Measurements from ENCODE around the gene CYP8B1. TPM values are rescaled to one million over a fixed set of nuclear protein-coding genes. Genes with fewer than 3 reads are reported as not detected.

The CYP8B1 gene
- polyA plus RNA-seq, 2 donors = not detected

- Histone ChIP-seq H3K9me3 (ENCODE audit: control insufficient read depth in 2 of 2, insufficient read depth in 1 of 2, low read depth in 1 of 2, low read length in 1 of 2) (no peaks in the 10 kb centered on the region), H3K27me3 (ENCODE audit: control insufficient read depth in 1 of 2, insufficient read depth in 2 of 2, low read length in 2 of 2) (no peaks in the 10 kb centered on the region), H3K4me3 (ENCODE audit: low read depth in 1 of 2, low read length in 2 of 2) (no peak overlapping the region), H3K4me1 (ENCODE audit: control insufficient read depth in 2 of 2, insufficient read depth in 2 of 2, low read length in 1 of 2) (no peaks in the 10 kb centered on the region), H3K36me3 (ENCODE audit: control insufficient read depth in 2 of 2, insufficient read depth in 2 of 2, low read length in 1 of 2) (no peaks in the 10 kb centered on the region), H3K27ac (ENCODE audit: low read depth in 2 of 2, low read length in 1 of 2) (no peak overlapping the region)
- 20 to 26% methylated on average over 3 of the region's 3 CpGs for WGBS, 2 donors
These were observed 44.4 kb downstream of the CYP8B1 start for GRCh38 chr3:42831321-42831713.

GRCh38 chr3:42830437-42831320 lies 45.0 kb downstream of the CYP8B1 start:
- 50 to 52% methylated on average over 7 of the region's 7 CpGs for WGBS, 2 donors
- no peaks in the 10 kb centered on the region for H3K9me3 ChIP-seq (ENCODE audit: control insufficient read depth in 2 of 2, insufficient read depth in 1 of 2, low read depth in 1 of 2, low read length in 1 of 2)

GRCh38 chr3:42829628-42830436 lies 45.8 kb downstream of the CYP8B1 start:
- no peaks in the 10 kb centered on the region for H3K4me1 ChIP-seq (ENCODE audit: control insufficient read depth in 2 of 2, insufficient read depth in 2 of 2, low read length in 1 of 2)
- no peak overlapping the region for H3K4me3 ChIP-seq (ENCODE audit: low read depth in 1 of 2, low read length in 2 of 2)
- H3K9me3 ChIP-seq (ENCODE audit: control insufficient read depth in 2 of 2, insufficient read depth in 1 of 2, low read depth in 1 of 2, low read length in 1 of 2) = no peaks in the 10 kb centered on the region
- no peaks in the 10 kb centered on the region for H3K36me3 ChIP-seq (ENCODE audit: control insufficient read depth in 2 of 2, insufficient read depth in 2 of 2, low read length in 1 of 2)
- H3K27me3 ChIP-seq (ENCODE audit: control insufficient read depth in 1 of 2, insufficient read depth in 2 of 2, low read length in 2 of 2) = no peaks in the 10 kb centered on the region
- no peak overlapping the region for H3K27ac ChIP-seq (ENCODE audit: low read depth in 2 of 2, low read length in 1 of 2)
- WGBS, 2 donors = 84 to 85% methylated on average over 5 of the region's 5 CpGs

More at GRCh38 chr3:42830437-42831320, 45.0 kb downstream of the CYP8B1 start:
- no peak overlapping the region for H3K4me3 ChIP-seq (ENCODE audit: low read depth in 1 of 2, low read length in 2 of 2)
- H3K27me3 ChIP-seq (ENCODE audit: control insufficient read depth in 1 of 2, insufficient read depth in 2 of 2, low read length in 2 of 2) = no peaks in the 10 kb centered on the region
- H3K36me3 ChIP-seq (ENCODE audit: control insufficient read depth in 2 of 2, insufficient read depth in 2 of 2, low read length in 1 of 2) = no peaks in the 10 kb centered on the region
- no peaks in the 10 kb centered on the region for H3K4me1 ChIP-seq (ENCODE audit: control insufficient read depth in 2 of 2, insufficient read depth in 2 of 2, low read length in 1 of 2)
- H3K27ac ChIP-seq (ENCODE audit: low read depth in 2 of 2, low read length in 1 of 2) = no peak overlapping the region

- Histone ChIP-seq H3K4me1 (ENCODE audit: control insufficient read depth in 2 of 2, insufficient read depth in 2 of 2, low read length in 1 of 2) (no peaks in the 10 kb centered on the region), H3K27me3 (ENCODE audit: control insufficient read depth in 1 of 2, insufficient read depth in 2 of 2, low read length in 2 of 2) (no peaks in the 10 kb centered on the region), H3K9me3 (ENCODE audit: control insufficient read depth in 2 of 2, insufficient read depth in 1 of 2, low read depth in 1 of 2, low read length in 1 of 2) (no peaks in the 10 kb centered on the region), H3K4me3 (ENCODE audit: low read depth in 1 of 2, low read length in 2 of 2) (no peak overlapping the region), H3K36me3 (ENCODE audit: control insufficient read depth in 2 of 2, insufficient read depth in 2 of 2, low read length in 1 of 2) (no peaks in the 10 kb centered on the region), H3K27ac (ENCODE audit: low read depth in 2 of 2, low read length in 1 of 2) (no peak overlapping the region)
- WGBS, 2 donors = 81 to 84% methylated on average over 5 of the region's 5 CpGs
These were observed 46.5 kb downstream of the CYP8B1 start for GRCh38 chr3:42829083-42829627.

GRCh38 chr3:42827654-42828053 lies 48.0 kb downstream of the CYP8B1 start:
- WGBS, 2 donors = 51 to 65% methylated on average over 4 of the region's 4 CpGs
- Histone ChIP-seq H3K4me1 (ENCODE audit: control insufficient read depth in 2 of 2, insufficient read depth in 2 of 2, low read length in 1 of 2) (no peaks in the 10 kb centered on the region), H3K27ac (ENCODE audit: low read depth in 2 of 2, low read length in 1 of 2) (no peak overlapping the region), H3K4me3 (ENCODE audit: low read depth in 1 of 2, low read length in 2 of 2) (no peak overlapping the region), H3K9me3 (ENCODE audit: control insufficient read depth in 2 of 2, insufficient read depth in 1 of 2, low read depth in 1 of 2, low read length in 1 of 2) (no peaks in the 10 kb centered on the region), H3K27me3 (ENCODE audit: control insufficient read depth in 1 of 2, insufficient read depth in 2 of 2, low read length in 2 of 2) (no peaks in the 10 kb centered on the region), H3K36me3 (ENCODE audit: control insufficient read depth in 2 of 2, insufficient read depth in 2 of 2, low read length in 1 of 2) (no peaks in the 10 kb centered on the region)

GRCh38 chr3:42827023-42827422 lies 48.7 kb downstream of the CYP8B1 start:
- Histone ChIP-seq H3K9me3 (ENCODE audit: control insufficient read depth in 2 of 2, insufficient read depth in 1 of 2, low read depth in 1 of 2, low read length in 1 of 2) (no peaks in the 10 kb centered on the region), H3K27me3 (ENCODE audit: control insufficient read depth in 1 of 2, insufficient read depth in 2 of 2, low read length in 2 of 2) (no peaks in the 10 kb centered on the region), H3K27ac (ENCODE audit: low read depth in 2 of 2, low read length in 1 of 2) (no peak overlapping the region), H3K4me3 (ENCODE audit: low read depth in 1 of 2, low read length in 2 of 2) (no peak overlapping the region), H3K4me1 (ENCODE audit: control insufficient read depth in 2 of 2, insufficient read depth in 2 of 2, low read length in 1 of 2) (no peaks in the 10 kb centered on the region), H3K36me3 (ENCODE audit: control insufficient read depth in 2 of 2, insufficient read depth in 2 of 2, low read length in 1 of 2) (no peaks in the 10 kb centered on the region)

- no peaks in the 10 kb centered on the region for H3K36me3 ChIP-seq (ENCODE audit: control insufficient read depth in 2 of 2, insufficient read depth in 2 of 2, low read length in 1 of 2)
- no peaks in the 10 kb centered on the region for H3K9me3 ChIP-seq (ENCODE audit: control insufficient read depth in 2 of 2, insufficient read depth in 1 of 2, low read depth in 1 of 2, low read length in 1 of 2)
- no peaks in the 10 kb centered on the region for H3K4me1 ChIP-seq (ENCODE audit: control insufficient read depth in 2 of 2, insufficient read depth in 2 of 2, low read length in 1 of 2)
- H3K27me3 ChIP-seq (ENCODE audit: control insufficient read depth in 1 of 2, insufficient read depth in 2 of 2, low read length in 2 of 2) = no peaks in the 10 kb centered on the region
- H3K4me3 ChIP-seq (ENCODE audit: low read depth in 1 of 2, low read length in 2 of 2) = no peak overlapping the region
- no peak overlapping the region for H3K27ac ChIP-seq (ENCODE audit: low read depth in 2 of 2, low read length in 1 of 2)
These were observed 49.5 kb downstream of the CYP8B1 start for GRCh38 chr3:42826141-42826540.

- Histone ChIP-seq H3K4me3 (ENCODE audit: low read depth in 1 of 2, low read length in 2 of 2) (no peak overlapping the region), H3K9me3 (ENCODE audit: control insufficient read depth in 2 of 2, insufficient read depth in 1 of 2, low read depth in 1 of 2, low read length in 1 of 2) (no peaks in the 10 kb centered on the region), H3K27ac (ENCODE audit: low read depth in 2 of 2, low read length in 1 of 2) (peak overlapping the region; percentile 33 to 73), H3K36me3 (ENCODE audit: control insufficient read depth in 2 of 2, insufficient read depth in 2 of 2, low read length in 1 of 2) (no peaks in the 10 kb centered on the region), H3K27me3 (ENCODE audit: control insufficient read depth in 1 of 2, insufficient read depth in 2 of 2, low read length in 2 of 2) (no peaks in the 10 kb centered on the region), H3K4me1 (ENCODE audit: control insufficient read depth in 2 of 2, insufficient read depth in 2 of 2, low read length in 1 of 2) (peaks cover 0 to 2% of the 10 kb centered on the region in 2 donors)
- 41 to 59% methylated on average over 2 of the region's 2 CpGs for WGBS, 2 donors
These were observed 52.3 kb downstream of the CYP8B1 start for GRCh38 chr3:42823351-42823750.

DNA sequence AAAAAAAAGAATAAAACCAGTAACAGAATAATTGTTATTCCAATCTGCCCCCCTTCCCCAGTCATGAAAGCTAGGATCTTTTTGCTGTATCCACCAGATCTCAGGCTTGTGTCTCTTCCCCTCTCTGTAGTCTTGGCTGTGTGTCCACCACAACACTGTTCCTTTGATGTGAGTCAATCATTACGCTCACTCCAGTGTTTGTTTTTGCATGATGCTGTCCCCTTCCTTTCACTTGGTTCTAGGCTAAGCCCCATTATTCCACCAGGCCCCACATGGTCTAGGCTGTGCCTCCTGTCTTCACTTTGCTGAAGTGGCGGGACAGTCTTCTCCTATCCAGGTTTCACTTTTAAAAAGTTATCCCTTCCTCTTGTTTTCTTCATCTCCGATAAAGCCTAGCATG lies 52.9 kb downstream of the CYP8B1 start:
- peak overlapping the region; percentile 1 to 73 for H3K27ac ChIP-seq (ENCODE audit: low read depth in 2 of 2, low read length in 1 of 2)
- peaks cover 0 to 2% of the 10 kb centered on the region in 2 donors for H3K4me1 ChIP-seq (ENCODE audit: control insufficient read depth in 2 of 2, insufficient read depth in 2 of 2, low read length in 1 of 2)
- 69 to 78% methylated on average over 3 of the region's 3 CpGs for whole genome bisulfite sequencing, 2 donors

More for the DNA sequence above, 52.9 kb downstream of the CYP8B1 start:
- Histone ChIP-seq H3K27me3 (ENCODE audit: control insufficient read depth in 1 of 2, insufficient read depth in 2 of 2, low read length in 2 of 2) (no peaks in the 10 kb centered on the region), H3K4me3 (ENCODE audit: low read depth in 1 of 2, low read length in 2 of 2) (no peak overlapping the region), H3K9me3 (ENCODE audit: control insufficient read depth in 2 of 2, insufficient read depth in 1 of 2, low read depth in 1 of 2, low read length in 1 of 2) (no peaks in the 10 kb centered on the region), H3K36me3 (ENCODE audit: control insufficient read depth in 2 of 2, insufficient read depth in 2 of 2, low read length in 1 of 2) (no peaks in the 10 kb centered on the region)

Data from esophagus (tissue), 2 donors.